HTR-8/SVneo (cell line): ENCODE measurements around the gene PIM3.

Source experiments
- DNase-seq: peaks from one replicate; pipeline ENCODE4 v3.0.0; 2011; ENCODE audit warnings: low spot score, mixed read lengths; ENCODE audit not compliant: insufficient read length
- FAIRE-seq: peaks from 2 replicates; lab custom pipeline; 2011; peaks lifted over from hg19 to GRCh38; lab: Jason Lieb, UNC

The PIM3 gene

DNA sequence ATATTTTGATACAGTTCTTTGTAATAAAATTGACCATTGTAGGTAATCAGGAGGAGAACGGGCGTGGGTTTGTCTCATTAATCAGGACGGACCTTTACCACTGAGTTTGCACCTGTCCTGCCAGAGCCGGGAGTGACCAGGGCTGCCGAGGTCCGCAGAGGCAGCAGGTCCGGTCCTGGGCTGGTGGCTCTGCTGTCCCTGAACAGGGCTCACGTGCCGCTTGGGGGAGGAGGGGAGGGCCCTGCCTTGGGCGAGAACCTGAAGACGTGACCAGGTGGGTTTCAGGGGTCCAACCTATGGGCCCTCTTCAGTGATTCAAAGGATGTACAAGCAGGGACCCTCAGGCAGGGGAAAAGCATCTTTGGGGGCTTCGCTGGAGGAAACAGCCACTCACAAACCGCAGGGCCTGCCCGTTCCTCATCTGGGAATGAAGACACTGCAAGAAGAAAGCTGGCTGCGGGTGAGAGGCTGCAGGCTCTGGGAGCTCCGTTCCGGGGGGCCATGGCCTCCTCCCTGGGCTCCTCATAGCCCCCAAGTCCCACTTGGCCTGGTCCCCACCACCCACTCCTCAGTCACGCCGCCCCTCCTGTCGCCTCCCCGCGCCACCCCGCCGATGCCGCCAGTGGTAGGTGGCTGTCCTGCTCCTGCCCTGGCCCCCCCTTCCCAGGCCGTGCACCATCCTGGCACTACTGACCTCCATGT, 32.9 kb upstream of the PIM3 start:
- FAIRE-seq, result no peak
- DNase-seq, result no peak

DNA sequence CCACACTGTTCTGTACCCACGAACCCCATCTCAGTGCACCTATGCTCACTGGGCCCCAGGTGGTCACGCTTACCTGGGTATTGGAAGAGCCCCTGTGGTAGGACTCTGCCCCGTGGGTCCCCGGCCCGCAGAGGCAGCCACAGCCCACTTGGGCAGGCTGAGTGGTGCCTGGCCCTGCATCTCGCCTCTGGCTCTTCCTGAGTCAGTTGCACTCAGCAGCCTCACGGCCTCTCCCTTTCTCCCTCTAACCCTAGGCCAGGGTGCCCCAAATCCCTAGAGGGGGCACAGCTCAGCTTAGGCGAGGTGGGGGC, 32.4 kb upstream of the PIM3 start:
- DNase-seq (no peak), FAIRE-seq (no peak)

DNA sequence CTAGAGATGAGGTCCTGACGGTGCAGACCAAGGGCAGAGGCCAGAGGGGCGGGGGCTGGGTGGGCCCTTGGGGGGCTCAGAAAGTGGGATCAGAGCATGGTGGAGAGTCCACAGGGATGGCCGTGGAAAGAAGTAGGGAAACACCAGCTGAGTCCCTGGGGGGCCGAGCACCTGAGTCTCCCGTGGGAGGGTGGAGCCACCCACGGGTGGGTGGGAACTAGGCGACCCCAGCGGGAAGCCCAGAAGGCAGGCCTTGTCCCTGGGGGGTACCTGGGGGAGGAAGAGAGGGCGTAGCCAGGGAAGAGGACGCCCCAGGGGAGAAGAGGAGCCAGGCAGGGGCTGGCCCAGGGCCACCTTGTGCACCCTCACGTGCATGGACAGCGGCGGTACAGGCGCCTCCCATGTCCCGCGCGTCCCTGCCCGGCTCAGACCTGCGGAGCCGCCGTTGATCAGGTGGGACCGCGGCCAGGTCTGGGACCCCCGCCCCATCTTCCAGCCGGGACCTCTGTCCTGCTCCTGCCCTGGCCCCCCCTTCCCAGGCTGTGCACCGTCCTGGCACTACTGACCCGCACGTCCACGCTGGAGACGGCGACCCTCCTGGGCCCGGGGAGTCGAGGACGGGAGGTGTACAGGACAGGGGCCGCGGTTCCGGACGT, 31.9 kb upstream of the PIM3 start:
- no peak for DNase-seq
- no peak for FAIRE-seq

- FAIRE-seq (peak; percentile 63), DNase-seq (peak; percentile 64)
Measured at GRCh38 chr22:49929211-49929979, 31.2 kb upstream of the PIM3 start.

GRCh38 chr22:49929994-49930575, 30.5 kb upstream of the PIM3 start:
- DNase-seq (no peak), FAIRE-seq (peak; percentile 33)

- FAIRE-seq (peak; percentile 91), DNase-seq (peak; percentile 87)
Measured at GRCh38 chr22:49930596-49931412, 29.8 kb upstream of the PIM3 start.

GRCh38 chr22:49933236-49934159, 27.1 kb upstream of the PIM3 start:
- DNase-seq, result no peak
- FAIRE-seq, result no peak

GRCh38 chr22:49934160-49934890, 26.2 kb upstream of the PIM3 start:
- DNase-seq, result no peak
- FAIRE-seq, result no peak

GRCh38 chr22:49934891-49935557, 25.5 kb upstream of the PIM3 start:
- FAIRE-seq (no peak), DNase-seq (peak; percentile 53)

DNA sequence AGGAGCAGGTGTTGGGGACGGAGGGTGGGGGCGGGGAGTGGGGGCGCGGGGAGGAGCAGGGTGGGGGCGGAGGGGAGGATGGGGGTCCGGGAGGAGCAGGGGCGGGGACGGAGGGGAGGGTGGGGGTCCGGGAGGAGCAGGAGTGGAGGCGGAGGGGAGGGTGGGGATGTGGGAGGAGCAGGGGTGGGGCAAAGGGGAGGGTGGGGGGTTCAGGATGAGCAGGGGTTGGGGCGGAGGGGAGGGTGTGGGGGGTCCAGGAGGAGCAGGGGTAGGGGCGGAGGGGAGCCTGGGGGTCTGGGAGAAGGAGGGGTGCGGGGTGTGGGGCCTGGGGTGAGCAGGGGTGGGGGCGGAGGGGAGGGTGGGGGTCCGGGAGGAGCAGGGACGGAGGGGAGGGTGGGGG, 25.0 kb upstream of the PIM3 start:
- no peak for DNase-seq
- FAIRE-seq, result no peak

DNA sequence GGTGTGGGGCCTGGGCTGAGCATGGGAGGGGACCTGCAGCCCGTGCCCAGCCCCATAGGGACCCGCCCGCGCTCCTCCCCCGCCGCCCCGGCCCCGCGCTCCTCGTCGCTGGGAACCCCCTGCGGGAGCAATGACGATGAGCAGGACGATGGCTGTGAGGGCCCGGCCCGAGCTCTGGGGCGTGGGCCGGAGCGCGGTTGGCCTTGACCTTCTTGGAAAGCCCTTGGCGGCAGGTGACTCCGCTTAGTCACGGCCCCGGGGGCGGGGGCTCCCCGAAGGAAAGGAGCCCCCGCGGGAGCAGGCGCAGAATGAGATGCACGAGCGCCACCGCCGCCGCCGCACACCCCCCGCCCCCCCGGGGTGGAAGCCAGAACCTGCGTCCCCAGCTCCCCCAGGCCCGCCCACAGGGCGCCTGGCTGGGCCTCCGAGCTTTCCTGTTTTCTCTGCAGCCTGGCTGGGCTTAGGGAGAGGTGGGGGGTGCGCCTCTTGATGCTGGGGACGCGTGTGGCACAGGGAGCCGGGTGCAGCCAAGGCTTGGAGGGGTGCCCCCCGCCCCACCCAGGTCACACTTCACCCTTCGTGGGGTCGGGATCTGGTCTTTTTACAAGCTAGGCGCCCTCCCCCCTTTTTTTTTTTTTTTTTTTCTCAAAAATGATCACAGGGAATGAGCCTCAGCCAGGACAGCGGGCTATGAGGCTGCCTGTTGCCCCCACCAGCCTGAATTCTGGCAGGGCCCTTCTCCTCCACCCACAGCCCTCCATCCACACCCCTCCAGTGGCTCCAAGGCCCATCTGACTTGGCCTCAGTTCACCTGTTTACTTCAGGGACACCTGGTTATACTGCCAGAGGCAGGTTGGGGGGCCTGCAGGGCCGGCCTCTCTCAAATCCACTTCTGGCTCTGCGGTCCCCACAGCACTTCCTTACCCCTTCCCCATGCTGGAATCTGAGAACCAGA, 24.3 kb upstream of the PIM3 start:
- FAIRE-seq (peak; percentile 86), DNase-seq (peak; percentile 81)

DNA sequence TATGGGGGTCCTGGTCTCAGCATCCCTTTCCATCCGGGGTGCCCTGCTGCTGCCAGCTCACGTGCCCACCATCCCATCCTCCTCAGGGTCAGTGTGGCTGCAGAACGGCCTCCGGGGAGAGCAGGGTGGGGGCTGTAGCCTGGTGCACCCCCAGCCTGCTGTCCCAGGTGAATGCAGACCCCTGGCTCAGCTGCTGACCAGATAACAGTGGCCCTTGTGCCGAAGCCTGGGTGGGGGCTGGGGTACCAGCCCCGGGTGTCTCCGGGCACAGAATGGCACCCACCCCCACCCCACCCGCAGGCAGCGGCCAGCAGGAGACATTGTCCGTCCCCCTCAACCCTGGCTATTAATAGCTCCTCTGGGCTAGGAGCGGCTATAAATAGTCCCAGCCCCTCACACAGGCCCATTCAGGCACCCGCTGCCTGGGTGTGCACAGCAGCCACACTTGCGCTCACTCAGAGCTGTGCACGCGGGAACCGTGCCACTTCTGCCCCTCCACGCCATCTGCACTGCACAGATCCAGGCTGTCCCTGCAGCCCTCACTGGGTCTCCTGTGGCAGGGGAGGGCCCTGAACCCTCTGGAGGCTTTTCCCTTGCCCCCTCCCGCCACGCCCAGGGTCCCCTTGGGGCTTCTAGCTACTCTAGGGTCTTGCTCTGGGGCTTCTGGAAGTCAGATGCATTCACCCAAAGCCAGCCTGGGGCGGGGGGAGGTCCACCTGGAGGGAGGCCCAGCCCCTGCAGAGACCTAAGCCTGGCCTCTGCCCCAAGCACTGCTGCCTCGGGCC, 23.4 kb upstream of the PIM3 start:
- DNase-seq (no peak), FAIRE-seq (no peak)

GRCh38 chr22:49937758-49938564, 22.6 kb upstream of the PIM3 start:
- FAIRE-seq (no peak), DNase-seq (no peak)

DNA sequence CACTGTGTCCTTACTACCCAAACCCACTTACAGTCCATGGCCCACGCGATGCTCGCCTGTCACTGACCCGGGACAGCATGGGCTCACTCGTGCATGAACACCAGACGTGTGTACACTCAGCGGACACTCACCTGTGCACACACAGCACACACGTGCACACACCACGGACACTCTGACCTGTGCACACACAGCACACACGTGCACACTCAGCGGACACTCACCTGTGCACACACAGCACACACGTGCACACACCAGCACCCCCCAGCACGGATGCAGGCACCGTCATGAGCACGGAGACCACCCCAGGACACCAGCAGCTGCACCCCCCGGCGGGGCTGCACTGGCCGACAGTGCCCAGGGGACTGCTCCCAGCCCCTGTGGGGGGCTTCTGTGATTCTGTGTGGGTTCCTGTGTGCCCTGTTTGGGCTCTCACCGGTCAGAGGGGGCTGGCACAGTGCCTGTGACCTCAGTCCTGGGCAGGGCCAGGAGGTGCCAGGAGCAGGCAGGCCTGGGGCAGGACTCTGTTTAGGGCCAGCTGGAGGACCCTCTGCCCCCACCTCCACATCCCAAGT, 21.9 kb upstream of the PIM3 start:
- peak; percentile 66 for FAIRE-seq
- no peak for DNase-seq
